Neutrophil (primary cell): Measurements from ENCODE around the gene ALOX5.

Experiments
- H3K27ac ChIP-seq: fragments of 200-600 bp; sonication (generic); 2 replicates; pipeline ENCODE4 v1.5.1; 2016; ENCODE audit warnings: mild to moderate bottlenecking, moderate library complexity
- H3K27me3 ChIP-seq: fragments of 200-600 bp; sonication (generic); 2 replicates; pipeline ENCODE4 v1.6.0; 2016; ENCODE audit warnings: mild to moderate bottlenecking
- H3K36me3 ChIP-seq: fragments of 200-600 bp; sonication (generic); 2 replicates; pipeline ENCODE4 v1.5.1; 2017
- H3K4me1 ChIP-seq, 2 experiments: fragments of 200-600 bp in 1 of 2; sonication (generic) in 1 of 2; 1 replicate in 1 of 2; 2 replicates in 1 of 2; pipeline versions ENCODE4 v1.5.1 to v1.6.1; 2013 to 2016; ENCODE audit warnings: low read depth in 1 of 2, low read length in 1 of 2, mild to moderate bottlenecking in 1 of 2, moderate library complexity in 1 of 2; ENCODE audit not compliant: control insufficient read depth in 1 of 2, insufficient read depth in 1 of 2
- H3K4me3 ChIP-seq, 2 experiments: fragments of 200-600 bp in 1 of 2; sonication (generic) in 1 of 2; 1 replicate in 1 of 2; 2 replicates in 1 of 2; pipeline ENCODE4 v1.5.1; 2013 to 2016; ENCODE audit warnings: low read depth in 1 of 2, low read length in 1 of 2, mild to moderate bottlenecking in 1 of 2, moderate library complexity in 1 of 2
- H3K9me3 ChIP-seq: fragments of 200-600 bp; sonication (generic); 2 replicates; pipeline ENCODE4 v1.5.1; 2016
- CTCF ChIP-seq: fragments of 200-600 bp; sonication (generic); IDR thresholded peaks from 2 replicates; pipeline ENCODE4 v1.5.1; 2016; ENCODE audit warnings: antibody characterized with exemption

Gene ALOX5

GRCh38 chr10:45463244-45464116 lies 89.5 kb downstream of the ALOX5 start:
- no peaks in the 10 kb centered on the region for H3K9me3 ChIP-seq
- peaks cover 40% of the 10 kb centered on the region for H3K36me3 ChIP-seq
- H3K4me3 ChIP-seq: peak overlapping the region; percentile 64 to 68
- peaks cover 90 to 97% of the 10 kb centered on the region in 2 experiments for H3K4me1 ChIP-seq
- TF ChIP-seq CTCF: no peak
- no peaks in the 10 kb centered on the region for H3K27me3 ChIP-seq
- peak overlapping the region; percentile 89 for H3K27ac ChIP-seq

GRCh38 chr10:45464958-45465567 lies 91.0 kb downstream of the ALOX5 start:
- no peaks in the 10 kb centered on the region for H3K27me3 ChIP-seq
- H3K27ac ChIP-seq: peak overlapping the region; percentile 89
- peak; percentile 76 for TF ChIP-seq CTCF
- H3K4me1 ChIP-seq: peaks cover 77 to 89% of the 10 kb centered on the region in 2 experiments
- peak overlapping the region; percentile 64 to 68 for H3K4me3 ChIP-seq
- H3K9me3 ChIP-seq: no peaks in the 10 kb centered on the region
- H3K36me3 ChIP-seq: peaks cover 36% of the 10 kb centered on the region

- H3K36me3 ChIP-seq: peaks cover 48% of the 10 kb centered on the region
- H3K27ac ChIP-seq: peak overlapping the region; percentile 89
- H3K9me3 ChIP-seq: no peaks in the 10 kb centered on the region
- H3K4me3 ChIP-seq: peak overlapping the region in 1 of 2 experiments; percentile 11
- peaks cover 62 to 79% of the 10 kb centered on the region in 2 experiments for H3K4me1 ChIP-seq
- TF ChIP-seq CTCF: no peak
- H3K27me3 ChIP-seq: no peaks in the 10 kb centered on the region
Observed at GRCh38 chr10:45466784-45467183, 92.8 kb downstream of the ALOX5 start.

- Histone ChIP-seq H3K9me3 (no peaks in the 10 kb centered on the region), H3K36me3 (peaks cover 60% of the 10 kb centered on the region), H3K27me3 (no peaks in the 10 kb centered on the region), H3K4me1 (peaks cover 52 to 69% of the 10 kb centered on the region in 2 experiments), H3K4me3 (no peak overlapping the region), H3K27ac (peak overlapping the region; percentile 89)
- no peak for TF ChIP-seq CTCF
Observed at GRCh38 chr10:45468079-45468478, 94.1 kb downstream of the ALOX5 start.

GRCh38 chr10:45470098-45471012 lies 96.3 kb downstream of the ALOX5 start:
- no peaks in the 10 kb centered on the region for H3K27me3 ChIP-seq
- H3K27ac ChIP-seq: peak overlapping the region; percentile 55
- peaks cover 81% of the 10 kb centered on the region for H3K36me3 ChIP-seq
- no peaks in the 10 kb centered on the region for H3K9me3 ChIP-seq
- H3K4me1 ChIP-seq: peaks cover 30 to 46% of the 10 kb centered on the region in 2 experiments
- H3K4me3 ChIP-seq: no peak overlapping the region
- no peak for TF ChIP-seq CTCF
